Naive thymus-derived CD4-positive, alpha-beta T cell (primary cell): Measurements from ENCODE around the gene CCT6A. TPM values are rescaled to one million over a fixed set of nuclear protein-coding genes. Genes with fewer than 3 reads are reported as not detected.
"Not testable (repeated sequence)": the region's sequence is repeated elsewhere in the genome, so short reads cannot be mapped to it uniquely, and the experiment has no call there.

Experiments used
- ATAC-seq: fragments of 150-1000 bp; cut with Tn5 transposase; 2 replicates; pipeline ENCODE4 v1.10.0; 2021; ENCODE audit warnings: mild to moderate bottlenecking, moderate library complexity
- CTCF ChIA-PET: fragments of 350-600 bp; sonication (Branson Sonifier 250); formaldehyde crosslinking; loops from one replicate; lab custom pipeline; 2021; ENCODE audit warnings: antibody characterized with exemption; lab: Charles Lee
- POLR2A ChIA-PET: fragments of 350-600 bp; sonication (Branson Sonifier 250); formaldehyde crosslinking; loops from one replicate; lab custom pipeline; 2021; ENCODE audit warnings: antibody characterized with exemption, inconsistent platforms; lab: Charles Lee
- DNase-seq, 9 donors: peaks; one replicate each; pipeline versions ENCODE4 v3.0.0 to v3.0.0-alpha.2; 2020 to 2022; ENCODE audit warnings: mixed read lengths in 1 of 9
- H3K27ac ChIP-seq: one replicate; pipeline ENCODE4 v1.7.0; 2013; ENCODE audit warnings: mild to moderate bottlenecking, low read depth, low read length, moderate library complexity
- H3K27me3 ChIP-seq, 2 donors: one replicate each; pipeline ENCODE4 v1.7.0; 2013; ENCODE audit warnings: low read length in 2 of 2, mild to moderate bottlenecking in 2 of 2, moderate library complexity in 2 of 2; ENCODE audit not compliant: control insufficient read depth in 2 of 2, insufficient read depth in 2 of 2
- H3K36me3 ChIP-seq, 3 experiments: 1 replicate in 2 of 3; 2 replicates in 1 of 3; pipeline ENCODE4 v1.7.0; 2013; ENCODE audit warnings: low read length in 3 of 3, mild to moderate bottlenecking in 3 of 3, moderate library complexity in 1 of 3; ENCODE audit not compliant: insufficient read depth in 3 of 3, control insufficient read depth in 2 of 3
- H3K4me1 ChIP-seq, 2 donors: one replicate each; pipeline ENCODE4 v1.7.0; 2013; ENCODE audit warnings: low read length in 2 of 2, mild to moderate bottlenecking in 2 of 2, moderate library complexity in 1 of 2; ENCODE audit not compliant: control insufficient read depth in 2 of 2, insufficient read depth in 2 of 2
- H3K4me3 ChIP-seq: 2 replicates; pipeline ENCODE4 v1.7.0; 2013; ENCODE audit warnings: mild to moderate bottlenecking, low read length
- H3K9me3 ChIP-seq, 3 experiments: 1 replicate in 2 of 3; 2 replicates in 1 of 3; pipeline ENCODE4 v1.7.0; 2013; ENCODE audit warnings: low read length in 3 of 3; ENCODE audit not compliant: control insufficient read depth in 2 of 3
- H3K27ac Mint-ChIP-seq, 9 donors: one replicate each; pipeline ENCODE4 v1.8.0; 2020 to 2022; ENCODE audit warnings: mixed read lengths in 9 of 9, mild to moderate bottlenecking in 8 of 9, moderate library complexity in 5 of 9, inconsistent platforms in 2 of 9
- H3K27me3 Mint-ChIP-seq, 5 donors: one replicate each; pipeline ENCODE4 v1.8.0; 2021 to 2022; ENCODE audit warnings: mixed read lengths in 5 of 5, mild to moderate bottlenecking in 1 of 5
- H3K36me3 Mint-ChIP-seq, 5 donors: one replicate each; pipeline ENCODE4 v1.8.0; 2020 to 2022; ENCODE audit warnings: mixed read lengths in 5 of 5, mild to moderate bottlenecking in 3 of 5, inconsistent platforms in 1 of 5
- H3K4me1 Mint-ChIP-seq, 7 donors: one replicate each; pipeline ENCODE4 v1.8.0; 2020 to 2022; ENCODE audit warnings: mixed read lengths in 7 of 7, mild to moderate bottlenecking in 3 of 7, inconsistent platforms in 1 of 7
- H3K4me3 Mint-ChIP-seq, 10 donors: one replicate each; pipeline ENCODE4 v1.8.0; 2020 to 2022; ENCODE audit warnings: mild to moderate bottlenecking in 10 of 10, mixed read lengths in 10 of 10, moderate library complexity in 6 of 10, inconsistent platforms in 2 of 10
- H3K9me3 Mint-ChIP-seq, 11 donors: one replicate each; pipeline ENCODE4 v1.8.0; 2020 to 2022; ENCODE audit warnings: mixed read lengths in 11 of 11, mild to moderate bottlenecking in 4 of 11, inconsistent platforms in 1 of 11, moderate library complexity in 1 of 11
- intact Hi-C, 2 donors: fragments of 100-400 bp; cut with micrococcal nuclease; formaldehyde crosslinking; loops; one replicate each; pipeline ENCODE4 v1.15.1; 2023
- polyA plus RNA-seq, 2 donors: library from polyadenylated mRNA; unstranded; fragments of 300-500 nt; fragmentation: Illumina TruSeq; gene quantifications; one replicate each; pipeline ENCODE4 v1.2.3, GENCODE V29; 2021
- total RNA-seq, 6 experiments: library from RNA in 5 of 6; stranded (reverse) in 5 of 6; gene quantifications; 1 replicate in 5 of 6; 2 replicates in 1 of 6; pipeline ENCODE4 v1.2.3 and lab custom pipeline; 2021 to 2026

Gene CCT6A
- total and polyA plus RNA-seq, 7 experiments from 2014 or later, result 38.7 to 143 (median 62.4) TPM

- H3K27ac ChIP-seq, result no peak overlapping the region
- Mint-ChIP-seq H3K27ac (peak overlapping the region in 2 of 9 donors; percentile 26 to 66), H3K9me3 (no peaks in the 10 kb centered on the region), H3K27me3 (no peaks in the 10 kb centered on the region), H3K36me3 (peaks cover 0 to 33% (median 4%) of the 10 kb centered on the region in 5 donors), H3K4me1 (peaks cover 0 to 3% (median 0%) of the 10 kb centered on the region in 7 donors), H3K4me3 (no peak overlapping the region)
- H3K4me1 ChIP-seq, result no peaks in the 10 kb centered on the region
- POLR2A ChIA-PET, result no interaction called here
- CTCF ChIA-PET, result no interaction called here
- no peak overlapping the region for H3K4me3 ChIP-seq
- ATAC-seq (no peak), DNase-seq (no peak)
- peaks cover 0 to 47% (median 9%) of the 10 kb centered on the region in 3 experiments for H3K36me3 ChIP-seq
- H3K27me3 ChIP-seq, result no peaks in the 10 kb centered on the region
- no peaks in the 10 kb centered on the region for H3K9me3 ChIP-seq
- intact Hi-C loops, result no loop called here
These were observed 28.1 kb downstream of the CCT6A start for GRCh38 chr7:56079450-56080185.

- H3K9me3 Mint-ChIP-seq, intact Hi-C loops, H3K4me3 Mint-ChIP-seq, H3K27ac ChIP-seq, H3K27me3 Mint-ChIP-seq, DNase-seq, ATAC-seq, H3K4me1 Mint-ChIP-seq, POLR2A ChIA-PET, H3K27me3 ChIP-seq, H3K27ac Mint-ChIP-seq, H3K4me3 ChIP-seq, H3K4me1 ChIP-seq, CTCF ChIA-PET, H3K9me3 ChIP-seq: not testable (repeated sequence)
- peaks cover 0 to 34% (median 4%) of the 10 kb centered on the region in 5 donors for H3K36me3 Mint-ChIP-seq
- H3K36me3 ChIP-seq, result peaks cover 0 to 47% (median 9%) of the 10 kb centered on the region in 3 experiments
These were observed 29.3 kb downstream of the CCT6A start for GRCh38 chr7:56080726-56081435.

- ATAC-seq (no peak), DNase-seq (no peak)
- no peaks in the 10 kb centered on the region for H3K9me3 ChIP-seq
- Mint-ChIP-seq H3K27ac (peak overlapping the region in 1 of 9 donors; percentile 56), H3K27me3 (no peaks in the 10 kb centered on the region), H3K4me3 (no peak overlapping the region), H3K36me3 (peaks cover 0 to 37% (median 4%) of the 10 kb centered on the region in 5 donors), H3K4me1 (peaks cover 0 to 3% (median 0%) of the 10 kb centered on the region in 7 donors), H3K9me3 (no peaks in the 10 kb centered on the region)
- no peak overlapping the region for H3K4me3 ChIP-seq
- H3K27me3 ChIP-seq, result no peaks in the 10 kb centered on the region
- no peak overlapping the region for H3K27ac ChIP-seq
- H3K4me1 ChIP-seq, result no peaks in the 10 kb centered on the region
- CTCF ChIA-PET, result no interaction called here
- POLR2A ChIA-PET, result no interaction called here
- H3K36me3 ChIP-seq, result peaks cover 0 to 45% (median 9%) of the 10 kb centered on the region in 3 experiments
- intact Hi-C loops, result no loop called here
These were observed 30.2 kb downstream of the CCT6A start for GRCh38 chr7:56081626-56082340.

GRCh38 chr7:56083150-56083785 lies 31.7 kb downstream of the CCT6A start:
- Histone ChIP-seq H3K9me3 (no peaks in the 10 kb centered on the region), H3K36me3 (peaks cover 0 to 41% (median 2%) of the 10 kb centered on the region in 3 experiments), H3K4me3 (no peak overlapping the region), H3K4me1 (no peaks in the 10 kb centered on the region), H3K27me3 (no peaks in the 10 kb centered on the region), H3K27ac (no peak overlapping the region)
- H3K4me3 Mint-ChIP-seq, result no peak overlapping the region
- H3K4me1 Mint-ChIP-seq, result peaks cover 0 to 3% (median 0%) of the 10 kb centered on the region in 7 donors
- peak overlapping the region in 3 of 9 donors; percentile 24 to 60 (median 56) for H3K27ac Mint-ChIP-seq
- CTCF ChIA-PET, result interaction anchor here (1.2 kb wide), 1 partner anchor 9 kb away, joined by 4 read pairs; no protein-coding TSS in a partner anchor
- ATAC-seq (peak; percentile 12), DNase-seq (no peak)
- POLR2A ChIA-PET, result no interaction called here
- no peaks in the 10 kb centered on the region for H3K27me3 Mint-ChIP-seq
- intact Hi-C loops, result no loop called here
- H3K9me3 Mint-ChIP-seq, result no peaks in the 10 kb centered on the region
- H3K36me3 Mint-ChIP-seq, result peaks cover 0 to 36% (median 4%) of the 10 kb centered on the region in 5 donors

- Mint-ChIP-seq H3K4me1 (peaks cover 0 to 3% (median 0%) of the 10 kb centered on the region in 7 donors), H3K9me3 (no peaks in the 10 kb centered on the region), H3K27me3 (no peaks in the 10 kb centered on the region), H3K4me3 (no peak overlapping the region), H3K36me3 (peaks cover 0 to 13% (median 0%) of the 10 kb centered on the region in 5 donors), H3K27ac (no peak overlapping the region)
- ChIA-PET POLR2A (no interaction called here), CTCF (no interaction called here)
- Histone ChIP-seq H3K27me3 (no peaks in the 10 kb centered on the region), H3K27ac (no peak overlapping the region), H3K4me1 (no peaks in the 10 kb centered on the region), H3K4me3 (no peak overlapping the region), H3K36me3 (peaks cover 0 to 14% (median 0%) of the 10 kb centered on the region in 3 experiments), H3K9me3 (no peaks in the 10 kb centered on the region)
- DNase-seq (no peak), ATAC-seq (no peak)
- intact Hi-C loops, result no loop called here
These were observed 35.2 kb downstream of the CCT6A start for GRCh38 chr7:56086761-56087160.

GRCh38 chr7:56087445-56087844 lies 35.9 kb downstream of the CCT6A start:
- Mint-ChIP-seq H3K4me1 (peaks cover 0 to 3% (median 0%) of the 10 kb centered on the region in 7 donors), H3K9me3 (peaks cover 0 to under 1% (median 0%) of the 10 kb centered on the region in 11 donors), H3K4me3 (no peak overlapping the region), H3K36me3 (peaks cover 0 to 9% (median 0%) of the 10 kb centered on the region in 5 donors), H3K27ac (peak overlapping the region in 1 of 9 donors; percentile 32), H3K27me3 (no peaks in the 10 kb centered on the region)
- Histone ChIP-seq H3K27me3 (no peaks in the 10 kb centered on the region), H3K9me3 (no peaks in the 10 kb centered on the region), H3K4me3 (no peak overlapping the region), H3K4me1 (no peaks in the 10 kb centered on the region), H3K36me3 (peaks cover 0 to 10% (median 0%) of the 10 kb centered on the region in 3 experiments), H3K27ac (no peak overlapping the region)
- intact Hi-C loops, result no loop called here
- CTCF ChIA-PET, result no interaction called here
- no peak for DNase-seq
- POLR2A ChIA-PET, result no interaction called here
- ATAC-seq, result no peak
